NCI-H1092 treated with DMSO at 0.1 percent for 48 hours (cell line): ENCODE data around the gene SMARCE1.

ENCODE experiments used
- DNase-seq: peaks from one replicate; lab custom pipeline; 2025; lab: John Stamatoyannopoulos, UW

SMARCE1 gene

GRCh38 chr17:40647624-40648383, at the start of gene SMARCE1:
Gene SMARCE1 (minus strand): TSS chr17:40647818. CDS start chr17:40645802, 2,016 bp downstream.
- peak; percentile 83 for DNase-seq

- no peak for DNase-seq
Observed at GRCh38 chr17:40697297-40697696, 49.7 kb upstream of the SMARCE1 start.

GRCh38 chr17:40696651-40697072, 49.0 kb upstream of the SMARCE1 start:
- no peak for DNase-seq

- DNase-seq, result no peak
Observed at GRCh38 chr17:40695874-40696472, 48.4 kb upstream of the SMARCE1 start.

- no peak for DNase-seq
Observed at GRCh38 chr17:40694584-40694983, 47.0 kb upstream of the SMARCE1 start.

GRCh38 chr17:40687106-40687505, 39.5 kb upstream of the SMARCE1 start:
- no peak for DNase-seq

GRCh38 chr17:40686192-40686591, 38.6 kb upstream of the SMARCE1 start:
- no peak for DNase-seq

- no peak for DNase-seq
Observed at GRCh38 chr17:40680998-40681397, 33.4 kb upstream of the SMARCE1 start.

- DNase-seq, result no peak
Observed at GRCh38 chr17:40679523-40679907, 31.9 kb upstream of the SMARCE1 start.

GRCh38 chr17:40678902-40679522, 31.4 kb upstream of the SMARCE1 start:
- no peak for DNase-seq

GRCh38 chr17:40675905-40676304, 28.3 kb upstream of the SMARCE1 start:
- DNase-seq, result no peak

- DNase-seq, result no peak
Observed at GRCh38 chr17:40672654-40673053, 25.0 kb upstream of the SMARCE1 start.

GRCh38 chr17:40671282-40671681, 23.7 kb upstream of the SMARCE1 start:
- no peak for DNase-seq

GRCh38 chr17:40666331-40666730, 18.7 kb upstream of the SMARCE1 start:
- no peak for DNase-seq

GRCh38 chr17:40664582-40665333, 17.1 kb upstream of the SMARCE1 start, which contains the start of gene KRT222:
Gene KRT222 (minus strand): TSS chr17:40665177. CDS start chr17:40665099, 78 bp downstream.
- no peak for DNase-seq

GRCh38 chr17:40663252-40663651, 15.6 kb upstream of the SMARCE1 start:
- no peak for DNase-seq

GRCh38 chr17:40659911-40660310, 12.3 kb upstream of the SMARCE1 start:
- no peak for DNase-seq

- no peak for DNase-seq
Observed at GRCh38 chr17:40658396-40658795, 10.8 kb upstream of the SMARCE1 start.

- DNase-seq, result no peak
Observed at GRCh38 chr17:40651939-40652338, 4.3 kb upstream of the SMARCE1 start.

- peak; percentile 51 for DNase-seq
Observed at GRCh38 chr17:40648384-40648968, 858 bp upstream of the SMARCE1 start.

- peak; percentile 56 for DNase-seq
Observed at GRCh38 chr17:40646791-40647623, 611 bp downstream of the SMARCE1 start.
